Adrenal gland (tissue), 5 donors: ENCODE results near the gene NINL.

Experiments used
- CTCF ChIP-seq, 6 experiments: fragments of 450-650 bp in 4 of 6; fragments of 200-600 bp in 2 of 6; sonication (generic) in 1 of 6; IDR thresholded peaks; 1 replicate in 5 of 6; 2 replicates in 1 of 6; pipeline versions ENCODE4 v1.5.1 to v1.8.0; 2016 to 2021; ENCODE audit warnings: antibody characterized with exemption in 6 of 6, mild to moderate bottlenecking in 2 of 6, moderate library complexity in 1 of 6
- POLR2A ChIP-seq, 2 donors: fragments of 450-650 bp; IDR thresholded peaks; one replicate each; pipeline ENCODE4 v1.6.1; 2017; ENCODE audit warnings: antibody characterized with exemption in 2 of 2, mild to moderate bottlenecking in 2 of 2, moderate library complexity in 1 of 2
- donor health status: DM: no; HTN: no; CAD: no.

- TF ChIP-seq CTCF (IDR thresholded peaks at IDR 0.05) (no peak), POLR2A (IDR thresholded peaks at IDR 0.05) (no peak)
These were observed 13.5 kb downstream of the NINL start for GRCh38 chr20:25571817-25572216.
